ENCODE results near the gene P2RX6.
"Not testable (repeated sequence)": the region's sequence is repeated elsewhere in the genome, so short reads cannot be mapped to it uniquely, and the experiment has no call there.

The P2RX6 gene

DNA sequence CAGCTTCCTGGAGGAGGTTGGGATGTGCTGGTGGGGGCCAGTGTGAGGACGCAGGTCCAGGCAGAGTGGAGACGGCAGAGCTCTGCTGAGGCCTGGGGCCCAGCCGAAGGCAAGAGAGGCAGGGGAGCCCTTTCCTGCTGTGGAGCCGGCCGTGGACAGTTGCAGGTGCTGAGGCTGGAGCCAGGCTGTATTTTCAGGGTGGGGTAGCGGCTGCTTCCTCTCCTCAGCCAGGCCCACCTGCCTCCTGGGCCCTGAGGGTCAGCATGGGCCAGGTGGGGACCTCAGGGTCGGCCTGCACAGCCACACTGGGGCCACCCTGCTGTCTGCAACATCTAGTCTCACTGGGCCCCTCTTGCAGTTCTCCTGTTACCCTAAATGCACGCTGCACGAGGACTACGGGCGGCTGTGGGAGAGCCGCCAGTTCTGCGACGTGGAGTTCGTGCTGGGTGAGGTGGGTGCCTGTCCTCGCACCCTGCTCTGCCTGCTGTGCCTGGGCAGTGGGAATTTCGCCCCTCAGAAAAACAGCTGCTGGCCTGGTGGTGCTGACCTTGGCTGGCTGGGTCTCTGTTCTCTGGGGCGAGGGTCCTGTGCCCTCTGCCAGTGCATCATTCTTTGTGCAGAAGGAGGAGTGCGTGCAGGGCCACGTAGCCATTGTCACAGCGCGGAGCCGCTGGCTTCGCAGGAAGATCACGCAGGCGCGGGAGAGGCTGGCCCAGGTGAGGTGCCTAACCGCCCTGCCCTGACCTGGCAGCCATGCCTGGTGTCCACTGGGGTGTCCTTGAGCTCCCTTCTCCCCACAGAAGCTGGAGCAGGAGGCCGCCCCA lies 21.4 kb upstream of the P2RX6 start:
- no peak for FAIRE-seq

DNA sequence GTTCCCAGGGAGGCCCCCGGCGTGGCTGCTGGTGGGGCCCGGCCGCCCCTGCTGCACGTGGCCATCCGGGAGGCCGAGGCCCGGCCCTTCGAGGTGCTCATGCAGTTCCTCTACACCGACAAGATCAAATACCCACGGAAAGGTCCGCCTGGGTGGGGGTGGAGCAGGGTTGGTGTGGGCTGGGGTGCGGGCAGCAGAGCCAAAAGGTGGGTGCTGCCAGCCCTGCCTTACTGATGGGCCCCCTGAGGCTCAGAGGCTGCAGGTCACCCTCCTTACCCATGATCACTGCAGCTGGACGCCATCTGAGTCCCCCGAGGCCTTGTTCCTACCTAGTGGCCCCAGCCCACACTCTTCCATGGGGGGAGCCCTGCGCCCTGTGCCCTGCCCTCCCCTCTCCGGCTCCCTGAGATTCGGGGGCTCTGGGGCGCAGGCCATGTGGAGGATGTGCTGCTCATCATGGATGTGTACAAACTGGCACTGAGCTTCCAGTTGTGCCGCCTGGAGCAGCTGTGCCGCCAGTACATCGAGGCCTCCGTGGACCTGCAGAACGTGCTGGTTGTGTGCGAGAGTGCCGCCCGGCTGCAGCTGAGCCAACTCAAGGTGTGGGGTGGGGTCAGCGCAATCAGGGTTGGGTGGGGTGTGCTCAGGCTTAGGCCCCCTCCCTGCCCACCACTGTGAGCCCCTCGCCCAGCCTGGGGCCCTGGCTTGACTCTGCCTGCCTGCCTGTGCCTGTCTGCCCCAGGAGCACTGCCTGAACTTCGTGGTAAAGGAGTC lies 20.6 kb upstream of the P2RX6 start:
- FAIRE-seq (no peak), DNase-seq (ENCODE audit: insufficient read length, low spot score) (no peak)

More for the DNA sequence above, 21.4 kb upstream of the P2RX6 start:
- DNase-seq (ENCODE audit: insufficient read length, low spot score), result no peak

DNA sequence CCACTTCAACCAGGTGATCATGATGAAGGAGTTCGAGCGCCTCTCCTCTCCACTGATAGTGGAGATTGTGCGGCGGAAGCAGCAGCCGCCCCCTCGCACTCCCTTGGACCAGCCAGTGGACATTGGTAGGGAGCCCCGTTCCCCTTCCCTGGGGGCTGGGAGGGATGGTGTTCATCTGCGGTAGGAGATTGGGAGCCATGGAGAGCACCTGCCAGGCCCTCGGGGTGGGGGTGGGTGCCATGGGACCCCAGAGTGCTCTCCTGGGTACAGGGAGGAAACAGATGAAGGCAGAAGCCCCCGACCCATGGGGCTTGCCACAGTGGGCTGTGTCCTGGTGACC lies 20.1 kb upstream of the P2RX6 start:
- no peak for DNase-seq (ENCODE audit: insufficient read length, low spot score)
- no peak for FAIRE-seq

DNA sequence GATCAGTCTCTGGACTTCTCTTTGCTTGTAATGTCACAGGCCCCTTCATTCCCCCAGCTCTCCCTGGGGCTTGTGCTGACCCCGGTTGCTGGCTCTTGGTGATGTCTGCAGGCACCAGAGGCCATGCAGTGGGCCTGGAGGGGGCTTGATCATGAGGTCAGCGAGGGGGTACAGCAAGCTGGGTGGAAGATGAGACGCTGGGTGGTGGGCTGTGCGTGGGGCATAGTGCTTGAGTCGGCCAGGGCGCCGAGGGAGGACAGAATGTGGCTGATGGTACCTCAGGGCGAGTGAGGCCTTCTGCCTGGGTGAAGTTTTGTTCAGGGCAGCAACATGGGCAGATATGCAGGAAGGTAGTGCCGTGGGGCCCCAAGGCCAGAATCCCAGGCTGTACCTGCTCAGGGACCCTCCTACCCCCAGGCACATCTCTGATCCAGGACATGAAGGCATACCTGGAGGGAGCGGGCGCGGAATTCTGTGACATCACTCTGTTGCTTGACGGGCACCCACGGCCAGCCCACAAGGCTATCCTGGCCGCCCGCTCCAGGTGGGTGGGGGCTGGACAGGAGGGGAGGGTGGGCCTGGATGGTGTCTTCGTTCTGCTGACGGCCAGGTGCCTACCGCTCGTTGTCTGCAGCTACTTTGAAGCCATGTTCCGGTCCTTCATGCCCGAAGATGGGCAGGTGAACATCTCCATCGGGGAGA lies 19.5 kb upstream of the P2RX6 start:
- no peak for FAIRE-seq

DNA sequence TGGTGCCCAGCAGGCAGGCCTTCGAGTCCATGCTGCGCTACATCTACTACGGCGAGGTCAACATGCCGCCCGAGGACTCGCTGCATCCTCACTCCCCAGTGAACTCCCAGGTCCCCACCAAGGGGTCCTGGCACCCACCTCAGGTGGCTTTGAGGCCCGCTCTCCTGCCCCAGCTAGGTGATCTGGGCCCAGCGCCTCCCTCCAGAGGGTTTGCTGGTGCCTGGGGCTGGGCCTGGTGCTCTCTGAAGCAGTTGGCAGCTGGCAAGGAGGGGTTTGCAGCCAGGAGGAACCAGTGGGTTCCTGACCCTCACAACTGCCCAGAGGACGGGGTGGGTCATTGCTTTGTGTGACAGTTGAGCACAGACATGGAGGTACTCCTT lies 18.9 kb upstream of the P2RX6 start:
- DNase-seq (ENCODE audit: insufficient read length, low spot score) (no peak), FAIRE-seq (no peak)

More for the DNA sequence above, 19.5 kb upstream of the P2RX6 start:
- no peak for DNase-seq (ENCODE audit: insufficient read length, low spot score)

DNA sequence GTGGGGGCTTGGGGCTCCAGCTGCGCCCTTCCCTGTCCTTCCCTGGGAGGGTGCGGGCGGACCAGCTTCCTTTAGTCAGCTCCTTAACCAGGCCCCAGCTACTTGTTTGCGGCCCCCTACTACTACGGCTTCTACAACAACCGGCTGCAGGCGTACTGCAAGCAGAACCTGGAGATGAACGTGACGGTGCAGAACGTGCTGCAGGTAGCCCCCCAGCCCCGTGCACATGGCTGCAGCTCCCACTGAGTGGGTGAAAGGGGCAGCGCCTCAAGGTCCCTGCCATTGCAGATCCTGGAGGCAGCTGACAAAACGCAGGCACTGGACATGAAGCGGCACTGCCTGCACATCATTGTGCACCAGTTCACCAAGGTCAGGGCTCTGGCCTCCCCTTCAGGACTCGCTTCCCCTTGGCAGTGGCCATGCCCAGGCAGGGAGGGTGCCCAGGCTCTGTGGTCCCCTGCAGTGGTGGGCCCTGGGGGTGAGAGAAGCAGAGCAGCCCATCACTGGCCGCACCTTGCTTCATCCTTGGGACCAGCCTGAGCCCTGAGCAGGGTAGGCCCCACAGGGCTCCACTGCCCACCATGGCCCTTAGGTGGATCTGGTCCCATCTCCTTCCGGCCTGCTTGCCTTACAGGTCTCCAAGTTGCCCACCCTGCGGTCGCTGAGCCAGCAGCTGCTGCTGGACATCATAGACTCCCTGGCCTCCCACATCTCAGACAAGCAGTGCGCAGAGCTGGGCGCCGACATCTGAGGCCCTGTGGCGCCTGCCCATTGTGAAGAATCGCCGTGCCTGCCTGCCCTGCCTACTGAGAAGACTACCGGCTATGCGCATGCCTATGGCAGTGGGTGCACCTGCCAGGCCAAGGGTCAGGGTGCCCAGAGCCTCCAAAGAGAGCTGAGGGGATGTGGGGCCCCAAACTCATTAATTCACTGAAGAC lies 18.1 kb upstream of the P2RX6 start:
- DNase-seq (ENCODE audit: insufficient read length, low spot score) (no peak), FAIRE-seq (no peak)

DNA sequence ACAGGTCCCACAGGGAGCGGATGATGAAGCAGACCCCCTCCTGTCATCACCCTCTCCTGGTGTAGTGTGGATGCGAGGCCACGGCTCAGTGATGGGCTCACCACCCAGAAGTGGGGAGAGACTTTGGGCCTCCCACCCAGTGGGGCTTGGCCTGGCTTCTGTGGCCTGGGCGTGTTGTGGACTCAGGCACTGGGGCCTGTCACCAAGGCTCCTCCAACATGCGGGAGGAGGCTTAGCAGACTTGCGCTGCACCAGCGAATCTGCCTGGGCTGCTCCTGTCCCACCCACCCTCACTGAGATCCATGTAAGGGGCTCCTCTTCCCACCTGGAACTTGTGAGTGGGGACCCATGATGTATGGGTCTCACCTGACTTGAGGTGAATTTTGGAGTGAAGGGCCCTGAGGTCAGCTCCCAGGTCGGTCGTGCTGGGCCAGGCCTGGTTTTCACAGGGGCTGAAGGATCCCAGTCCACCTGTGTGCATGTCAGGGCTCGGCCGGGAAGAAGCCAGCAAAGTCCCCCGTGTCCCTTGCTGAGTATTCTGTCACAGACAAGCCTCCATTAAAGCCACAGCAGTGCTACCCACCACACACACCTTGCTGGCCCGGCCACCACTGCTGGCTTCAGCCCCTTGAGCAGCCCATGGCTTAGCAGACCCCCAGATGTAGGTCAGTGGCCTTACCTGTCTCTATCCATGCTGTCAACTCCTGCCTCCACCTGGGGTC lies 17.3 kb upstream of the P2RX6 start:
- DNase-seq (ENCODE audit: insufficient read length, low spot score) (no peak), FAIRE-seq (no peak)

DNA sequence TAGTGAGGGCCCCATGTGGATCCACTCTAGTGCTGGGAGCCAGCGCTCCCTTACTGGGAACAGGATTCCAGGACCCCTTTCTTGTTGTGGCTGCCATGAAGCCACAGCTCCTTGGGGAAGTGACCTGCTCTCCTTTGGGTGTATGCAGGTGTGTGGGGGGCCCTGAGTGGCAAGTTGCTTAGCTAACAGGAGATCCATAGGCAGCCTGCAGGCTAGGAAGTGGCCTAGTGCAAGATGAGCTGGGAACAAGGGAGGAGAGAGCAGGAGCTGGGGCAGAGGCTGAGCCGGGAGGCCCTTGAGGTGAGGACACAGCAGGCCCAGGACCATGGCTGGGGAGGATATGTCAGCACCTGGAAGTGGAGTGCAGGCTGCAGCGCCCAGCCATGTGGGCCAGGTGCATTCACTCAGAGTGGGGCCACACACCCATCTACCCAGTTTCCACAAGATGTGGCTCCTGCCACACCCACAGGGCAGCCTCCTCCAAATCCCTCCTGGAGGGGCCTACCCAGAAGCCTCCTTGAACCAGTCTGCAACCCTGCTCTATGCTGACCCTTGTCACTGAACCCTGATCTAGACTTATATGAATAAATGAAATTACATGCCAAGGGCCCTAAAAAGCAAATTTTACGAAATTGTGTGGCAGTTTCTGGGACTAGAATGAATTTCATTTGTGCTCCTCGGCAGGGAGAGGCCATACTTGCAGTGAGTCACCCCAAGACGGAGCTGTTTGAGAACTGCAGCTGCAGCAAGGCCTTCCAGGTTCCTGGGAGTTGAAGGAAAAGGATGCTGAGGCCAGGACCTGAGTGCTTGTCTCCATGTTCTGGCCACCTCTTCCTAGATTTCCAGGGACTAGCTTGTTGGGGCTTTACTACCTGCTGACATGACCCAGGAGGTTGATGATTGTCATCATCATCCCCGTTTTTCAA lies 16.3 kb upstream of the P2RX6 start:
- FAIRE-seq (no peak), DNase-seq (ENCODE audit: insufficient read length, low spot score) (no peak)

DNA sequence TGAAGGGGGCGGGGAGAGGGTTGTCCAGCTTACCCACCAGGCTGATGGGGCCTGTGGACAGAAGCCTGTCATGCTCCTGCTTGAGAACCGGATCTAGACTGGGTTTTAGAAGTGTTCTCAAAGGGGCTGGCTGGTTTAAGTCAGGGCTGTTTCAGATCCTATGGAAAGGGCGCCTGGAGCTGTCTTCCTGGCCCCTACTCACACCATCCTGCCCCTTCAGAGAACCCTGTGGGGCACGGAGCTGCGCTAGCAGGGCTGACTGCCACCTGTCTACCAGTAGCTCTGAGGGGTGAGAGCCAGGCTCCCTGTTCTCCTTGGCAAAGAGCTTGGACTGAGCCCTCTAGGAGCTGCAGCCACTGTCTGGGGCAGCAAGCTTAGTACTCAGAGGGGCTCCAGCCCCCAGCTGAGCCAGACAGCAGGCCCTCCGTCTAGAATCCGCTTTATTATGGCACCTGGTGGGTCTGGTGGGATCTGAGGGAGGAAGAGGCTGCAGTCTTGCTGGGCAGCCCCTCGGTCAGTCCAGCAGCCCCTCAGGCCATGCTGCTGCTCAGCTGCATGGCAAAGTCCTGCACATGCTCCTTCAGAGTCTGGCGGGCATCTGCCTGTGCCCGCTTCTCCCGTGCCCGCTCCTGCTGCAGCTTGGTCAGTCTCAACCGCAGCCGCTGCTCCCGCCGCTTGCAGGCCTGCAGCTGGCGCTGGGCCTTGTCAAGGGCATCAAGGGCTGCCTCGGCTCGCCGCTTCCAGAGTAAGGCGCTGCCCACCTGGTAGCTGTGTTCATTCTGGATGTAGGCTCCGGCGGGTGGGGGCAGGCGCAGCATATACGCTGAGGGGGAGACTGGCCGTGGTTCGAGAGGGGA lies 15.4 kb upstream of the P2RX6 start:
- no peak for FAIRE-seq

DNA sequence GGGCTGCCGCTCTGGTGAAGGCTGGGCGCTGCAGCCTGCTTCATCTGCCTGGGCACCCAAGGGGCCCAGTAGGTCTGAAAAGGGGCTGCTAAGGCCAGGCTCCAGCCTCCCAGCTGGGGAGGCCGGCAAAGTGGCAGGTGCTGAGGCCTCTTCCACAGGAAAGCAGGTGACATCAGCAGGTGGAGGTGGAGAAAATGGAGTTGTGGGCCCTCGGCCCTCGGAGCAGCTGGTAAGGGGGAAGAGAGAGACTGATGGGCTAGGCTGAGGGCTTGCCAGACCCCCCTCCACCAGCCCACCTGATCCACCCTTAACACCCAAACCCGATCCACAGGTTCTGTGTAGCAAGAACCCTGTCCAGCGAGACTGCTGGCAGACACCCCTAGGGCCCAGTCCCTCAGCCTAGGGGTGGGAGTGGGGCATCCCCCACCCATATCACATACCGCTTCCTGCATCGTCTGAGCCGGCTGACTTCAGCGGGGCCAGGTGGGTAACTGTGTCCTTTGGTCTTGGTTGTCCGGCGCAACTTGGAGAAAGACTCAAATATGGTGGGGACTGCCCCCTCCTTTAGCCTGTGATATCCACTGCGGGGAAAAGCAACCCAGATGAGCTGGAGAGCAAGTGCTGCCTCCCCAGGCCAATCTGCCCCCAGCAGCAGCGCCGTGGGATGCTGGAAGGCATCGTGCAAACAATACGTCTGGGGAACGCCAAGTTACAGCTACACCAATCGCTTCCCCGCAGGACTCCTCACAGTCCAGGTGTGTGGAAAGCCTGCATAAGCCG lies 14.6 kb upstream of the P2RX6 start:
- FAIRE-seq (peak; percentile 37), DNase-seq (ENCODE audit: insufficient read length, low spot score) (no peak)

More for the DNA sequence above, 15.4 kb upstream of the P2RX6 start:
- DNase-seq (ENCODE audit: insufficient read length, low spot score), result no peak

DNA sequence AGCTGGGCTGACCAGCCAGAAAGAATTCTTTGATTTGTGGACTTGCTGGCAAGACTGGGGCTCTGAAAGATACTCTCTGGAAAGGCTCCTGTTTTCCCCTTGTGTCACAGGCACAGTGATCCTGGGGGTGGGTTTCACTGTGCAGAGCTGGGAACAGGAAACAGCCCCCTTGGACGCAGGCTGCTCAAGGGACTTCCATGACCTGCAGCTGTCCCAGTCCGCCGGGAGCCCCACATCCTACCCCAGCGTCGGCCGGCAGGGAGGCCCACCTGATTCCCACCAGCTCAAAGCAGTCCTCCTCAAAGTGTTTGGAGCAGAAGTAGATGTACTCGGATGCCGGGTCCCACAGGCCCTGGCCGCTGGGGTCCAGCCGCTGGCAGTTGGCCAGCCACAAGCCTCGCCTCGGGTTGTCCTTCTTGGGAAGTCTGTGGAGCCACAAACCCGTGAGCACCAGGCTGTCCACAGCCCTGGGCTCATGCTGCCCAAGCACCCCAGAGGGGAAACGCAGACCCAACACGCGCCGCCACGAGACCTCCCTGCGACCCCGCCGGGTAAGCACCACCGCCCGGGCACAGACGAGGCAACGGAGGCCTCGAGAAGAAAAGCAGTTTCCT lies 13.9 kb upstream of the P2RX6 start:
- peak; percentile 26 for FAIRE-seq
- DNase-seq (ENCODE audit: insufficient read length, low spot score), result no peak

DNA sequence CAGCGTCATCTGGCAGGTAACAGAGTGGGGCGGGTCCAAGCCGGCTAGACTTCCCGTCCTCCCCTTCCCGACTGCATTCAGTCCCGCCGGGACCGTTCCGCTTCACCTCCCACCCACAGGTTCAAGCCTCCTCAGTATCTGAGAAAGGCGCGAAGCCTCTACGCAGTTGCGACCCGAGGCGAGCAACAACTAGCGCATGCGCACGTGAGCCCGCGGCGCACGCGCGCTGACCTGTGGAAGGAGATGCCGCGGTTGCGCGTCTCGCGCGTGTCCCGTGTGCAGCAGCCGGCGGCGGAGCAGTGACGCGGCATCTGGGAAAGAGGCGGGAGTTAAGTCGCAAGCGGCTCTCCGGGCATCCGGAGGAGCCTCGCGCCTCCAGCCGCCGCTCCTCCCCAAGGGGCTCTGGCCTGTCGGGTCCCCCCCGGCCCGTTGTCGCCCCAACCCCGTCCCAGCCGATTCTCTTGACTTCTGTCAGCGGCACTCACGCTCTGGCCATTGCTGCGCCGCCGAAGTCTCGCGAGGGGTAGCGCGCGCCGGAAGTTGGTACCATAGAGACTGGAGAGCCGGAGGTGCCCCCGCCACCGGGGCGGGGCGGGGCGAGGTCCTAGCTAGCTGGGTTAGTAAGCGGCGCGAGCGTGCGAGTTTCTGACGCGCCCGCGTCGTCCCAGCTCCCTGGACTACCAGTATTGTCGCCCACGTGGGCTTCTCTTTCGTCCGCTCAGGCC lies 13.2 kb upstream of the P2RX6 start, which contains the start of gene THAP7:
Gene THAP7, minus strand, starts transcription at position 518 of the 725 bp plus-strand sequence. Its CDS starts 207 bp downstream, at position 311.
- FAIRE-seq (peak; percentile 89), DNase-seq (ENCODE audit: insufficient read length, low spot score) (peak; percentile 92)

DNA sequence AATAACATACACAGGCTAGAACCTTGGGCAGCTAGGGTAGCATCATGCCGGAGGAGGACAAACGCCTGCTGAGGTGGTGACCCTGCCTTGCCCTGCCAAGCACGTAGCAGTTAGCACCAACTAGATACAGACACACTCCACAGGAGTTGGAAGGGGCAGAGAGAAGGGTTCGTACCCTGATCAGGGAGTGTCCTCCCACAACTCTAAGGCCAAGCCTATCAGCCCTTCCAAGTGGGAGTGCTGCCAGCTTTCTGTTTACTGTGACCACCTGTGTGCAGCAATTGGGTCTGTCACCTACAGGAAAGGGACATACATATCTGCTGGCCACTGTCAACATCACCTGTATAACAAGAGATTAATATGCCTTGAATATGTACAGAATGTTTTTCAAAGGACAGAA lies 11.2 kb upstream of the P2RX6 start:
- DNase-seq (ENCODE audit: insufficient read length, low spot score), result no peak
- FAIRE-seq, result no peak

DNA sequence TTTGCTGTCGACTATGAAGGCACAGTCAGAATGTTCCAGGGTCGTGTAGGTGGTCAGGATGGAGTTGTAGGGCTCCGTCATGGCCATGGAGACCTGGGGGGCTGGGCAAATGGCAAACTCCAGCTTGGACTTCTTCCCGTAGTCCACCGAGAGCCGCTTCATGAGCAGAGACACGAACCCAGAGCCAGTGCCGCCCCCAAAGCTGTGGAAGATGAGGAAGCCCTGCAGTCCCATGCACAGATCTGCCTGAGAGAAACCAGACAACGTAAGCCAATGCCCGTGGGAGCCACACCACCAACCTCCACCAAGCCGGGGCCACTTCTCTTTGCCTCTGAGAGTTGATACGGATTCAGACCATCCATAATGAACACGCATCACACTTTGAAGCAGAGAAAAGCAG lies 5.8 kb upstream of the P2RX6 start:
- FAIRE-seq; DNase-seq (ENCODE audit: insufficient read length, low spot score): not testable (repeated sequence)

DNA sequence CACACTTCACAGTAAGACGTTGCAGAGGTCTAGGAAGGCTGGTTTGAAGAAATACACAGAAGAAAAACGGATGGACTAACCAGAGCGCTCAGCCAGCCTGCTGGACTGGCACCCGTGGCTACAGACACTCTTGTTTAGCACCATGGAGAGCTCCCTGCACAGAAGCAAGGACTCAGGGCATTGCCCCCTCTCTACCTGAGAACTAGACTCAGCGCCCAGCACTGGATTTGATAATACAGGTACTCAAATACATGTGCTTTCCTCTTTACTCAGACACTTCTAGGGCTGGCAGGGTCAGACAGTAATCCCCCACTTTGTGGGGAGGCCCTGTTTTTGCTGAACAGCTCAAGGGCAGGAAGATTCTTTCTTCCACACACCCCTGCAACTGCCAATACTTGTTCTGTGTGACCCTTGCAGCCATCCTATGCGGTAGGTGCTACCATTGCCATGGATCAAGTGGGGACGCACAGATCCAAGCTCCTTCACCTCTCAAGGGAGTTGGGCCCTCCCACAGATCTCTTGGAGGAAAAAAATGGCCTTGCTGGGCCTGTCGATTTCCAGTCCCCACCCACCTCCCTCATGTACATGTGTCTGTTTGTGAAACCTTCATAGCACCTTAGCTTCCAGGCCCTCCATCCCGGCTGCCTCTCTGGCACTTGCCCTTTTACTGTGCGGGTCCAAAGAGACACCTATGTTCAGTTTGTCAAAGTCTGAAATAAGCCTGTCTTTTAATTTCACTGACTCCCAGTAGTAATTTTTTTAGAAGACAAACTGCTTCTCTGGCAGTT lies 5.1 kb upstream of the P2RX6 start:
- no peak for FAIRE-seq
- DNase-seq (ENCODE audit: insufficient read length, low spot score), result no peak

All from GM19239 (cell line).